K562 (cell line): Measurements from ENCODE around the gene TCEA3. TPM values are rescaled to one million over a fixed set of nuclear protein-coding genes. Genes with fewer than 3 reads are reported as not detected.

Source experiments
- CBFA2T3 ChIP-seq: fragments of 450-650 bp; IDR thresholded peaks from 2 replicates; pipeline ENCODE4 v1.6.1; 2017
- DNMT1 ChIP-seq: fragments of 450-650 bp; IDR thresholded peaks from 2 replicates; pipeline ENCODE4 v1.6.1; 2016; ENCODE audit warnings: antibody characterized with exemption, mild to moderate bottlenecking
- FOXK2 ChIP-seq, 2 experiments: fragments of 450-650 bp; IDR thresholded peaks in 1 of 2; conservative IDR thresholded peaks in 1 of 2; 2 replicates each; pipeline ENCODE4 v1.6.1; 2016; ENCODE audit warnings: low read depth in 2 of 2, mild to moderate bottlenecking in 1 of 2
- ILF3 ChIP-seq: fragments of 450-650 bp; IDR thresholded peaks from 2 replicates; pipeline ENCODE4 v1.6.1; 2018; ENCODE audit warnings: antibody characterized with exemption, mild to moderate bottlenecking, moderate library complexity, borderline replicate concordance
- MECOM ChIP-seq: fragments of 250-450 bp; sonication (Bioruptor Pico); IDR thresholded peaks from 2 replicates; pipeline ENCODE4 v1.8.0; 2022; ENCODE audit warnings: inconsistent platforms
- MTA1 ChIP-seq: fragments of 450-650 bp; IDR thresholded peaks from 2 replicates; pipeline ENCODE4 v1.6.1; 2017; ENCODE audit warnings: borderline replicate concordance
- NFIC ChIP-seq: fragments of 450-650 bp; IDR thresholded peaks from 2 replicates; pipeline ENCODE4 v1.6.1; 2017; ENCODE audit warnings: mild to moderate bottlenecking, inconsistent platforms
- NR2F6 ChIP-seq: fragments of 450-650 bp; formaldehyde crosslinking; IDR thresholded peaks from 2 replicates; pipeline ENCODE4 v1.4.0; 2020; ENCODE audit warnings: mild to moderate bottlenecking
- PHF20 ChIP-seq: fragments of 450-650 bp; IDR thresholded peaks from 2 replicates; pipeline ENCODE4 v1.6.1; 2018; ENCODE audit not compliant: partially characterized antibody
- PTBP1 ChIP-seq: fragments of 200-400 bp; formaldehyde crosslinking; IDR thresholded peaks from 2 replicates; pipeline ENCODE4 v1.6.1; 2017; ENCODE audit warnings: low read depth, low read length
- SNRNP70 ChIP-seq: fragments of 200-400 bp; formaldehyde crosslinking; optimal IDR thresholded peaks from 2 replicates; pipeline ENCODE3; 2017; ENCODE audit warnings: low read depth, low read length
- STAT5A ChIP-seq: IDR thresholded peaks from 2 replicates; pipeline ENCODE4 v1.6.1; 2012; ENCODE audit warnings: low read length, inconsistent platforms, borderline replicate concordance
- YBX1 ChIP-seq: fragments of 450-650 bp; IDR thresholded peaks from 2 replicates; pipeline ENCODE4 v1.7.1; 2016; ENCODE audit warnings: mild to moderate bottlenecking
- ZBED1 ChIP-seq: IDR thresholded peaks from 2 replicates; pipeline ENCODE4 v1.6.1; 2014
- ZNF75A ChIP-seq: fragments of 450-650 bp; formaldehyde crosslinking; IDR thresholded peaks from 2 replicates; pipeline ENCODE4 v1.4.0; 2020; ENCODE audit warnings: mild to moderate bottlenecking
- polyA plus RNA-seq, 8 experiments: library from polyadenylated mRNA; depleted of rRNA in 4 of 8; stranded (reverse) in 5 of 8; unstranded in 3 of 8; fragments of >200 nt; fragmentation: Nextera tagmentation in 2 of 8; fragmentation: Illumina TruSeq in 1 of 8; extraction: Ambion mirVana in 2 of 8; extraction: Trizol in 1 of 8; gene quantifications; 2 replicates each; pipeline versions ENCODE4 v1.2.1 to v1.2.3, GENCODE V29; 2011 to 2014; ENCODE audit warnings: inconsistent platforms in 1 of 8, missing spikeins in 1 of 8
- total RNA-seq, 7 experiments: library from RNA; depleted of rRNA in 6 of 7; stranded (reverse); fragments of >200 nt in 6 of 7; fragmentation: Illumina TruSeq in 2 of 7; extraction: Trizol in 2 of 7; gene quantifications; 2 replicates each; pipeline versions ENCODE4 v1.2.1 to v1.2.3, GENCODE V29; 2011 to 2021; ENCODE audit warnings: low replicate concordance in 1 of 7
- TF ChIP-seq, protein P1 (sequence below): fragments of 450-650 bp; IDR thresholded peaks from 2 replicates; pipeline ENCODE4 v1.6.1; 2016; ENCODE audit warnings: borderline replicate concordance
- TF ChIP-seq, protein P2 (sequence below): sonication (generic); formaldehyde crosslinking; IDR thresholded peaks from 2 replicates; pipeline ENCODE4 v1.8.0; 2022; ENCODE audit warnings: mild to moderate bottlenecking, missing genetic modification reagents
- TF ChIP-seq, protein P3 (sequence below): sonication (generic); formaldehyde crosslinking; IDR thresholded peaks from 2 replicates; pipeline ENCODE4 v1.8.0; 2022; ENCODE audit warnings: mild to moderate bottlenecking, missing genetic modification reagents
- TF ChIP-seq, protein P4 (sequence below): sonication (generic); formaldehyde crosslinking; IDR thresholded peaks from 2 replicates; pipeline ENCODE4 v1.8.0; 2022; ENCODE audit warnings: mild to moderate bottlenecking, missing genetic modification reagents
- TF ChIP-seq, protein P5 (sequence below): sonication (generic); formaldehyde crosslinking; IDR thresholded peaks from 2 replicates; pipeline ENCODE4 v1.8.1; 2023; ENCODE audit warnings: mild to moderate bottlenecking, missing genetic modification reagents

The TCEA3 gene
- total and polyA plus RNA-seq, 9 of the 15 experiments (the other 6 are each of a cell fraction or from before 2014, with no cell fraction given), result 0.03 to 0.55 (median 0.36) TPM

DNA sequence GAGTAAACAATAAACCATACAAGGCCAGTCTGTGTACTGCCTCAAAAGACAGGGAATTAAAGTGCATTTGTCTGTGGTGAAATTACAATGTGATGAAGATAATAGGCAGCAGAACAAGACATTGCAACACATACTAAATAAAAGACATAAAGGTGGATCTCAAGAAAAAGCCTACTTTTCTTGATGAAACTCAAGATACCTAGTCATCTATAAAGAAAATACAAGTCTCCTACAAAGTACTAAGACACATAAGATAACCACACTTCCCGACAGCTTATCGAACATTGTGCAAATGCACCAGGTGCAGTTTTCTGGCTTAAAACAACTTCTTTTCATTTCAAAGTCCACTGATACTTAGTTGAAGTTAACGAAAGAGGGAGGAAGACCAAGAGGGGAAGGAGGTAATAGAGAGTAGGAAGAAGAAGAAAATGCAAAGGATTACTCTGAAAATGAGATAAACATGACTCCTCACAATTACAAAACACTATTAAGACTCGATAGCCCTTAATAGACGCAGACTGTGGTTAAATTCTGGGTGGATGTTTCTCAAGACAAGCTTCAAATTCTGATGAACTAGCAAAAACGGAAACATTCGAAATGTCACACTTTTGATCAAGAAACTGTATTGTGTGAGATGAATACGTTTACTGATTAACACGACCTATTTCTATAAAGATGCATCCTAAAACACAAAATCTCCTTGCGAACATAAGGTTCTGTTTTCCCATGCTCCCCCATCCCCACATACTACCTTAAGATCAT lies 82.4 kb downstream of the TCEA3 start (continued):
- TF ChIP-seq, protein P1, sequence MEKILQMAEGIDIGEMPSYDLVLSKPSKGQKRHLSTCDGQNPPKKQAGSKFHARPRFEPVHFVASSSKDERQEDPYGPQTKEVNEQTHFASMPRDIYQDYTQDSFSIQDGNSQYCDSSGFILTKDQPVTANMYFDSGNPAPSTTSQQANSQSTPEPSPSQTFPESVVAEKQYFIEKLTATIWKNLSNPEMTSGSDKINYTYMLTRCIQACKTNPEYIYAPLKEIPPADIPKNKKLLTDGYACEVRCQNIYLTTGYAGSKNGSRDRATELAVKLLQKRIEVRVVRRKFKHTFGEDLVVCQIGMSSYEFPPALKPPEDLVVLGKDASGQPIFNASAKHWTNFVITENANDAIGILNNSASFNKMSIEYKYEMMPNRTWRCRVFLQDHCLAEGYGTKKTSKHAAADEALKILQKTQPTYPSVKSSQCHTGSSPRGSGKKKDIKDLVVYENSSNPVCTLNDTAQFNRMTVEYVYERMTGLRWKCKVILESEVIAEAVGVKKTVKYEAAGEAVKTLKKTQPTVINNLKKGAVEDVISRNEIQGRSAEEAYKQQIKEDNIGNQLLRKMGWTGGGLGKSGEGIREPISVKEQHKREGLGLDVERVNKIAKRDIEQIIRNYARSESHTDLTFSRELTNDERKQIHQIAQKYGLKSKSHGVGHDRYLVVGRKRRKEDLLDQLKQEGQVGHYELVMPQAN, result no peak; the same call in 1 of the 2 replicates
- TF ChIP-seq PTBP1 (no peak), SNRNP70 (no peak), DNMT1 (no peak), ILF3 (no peak), CBFA2T3 (peak; percentile 86), MTA1 (no peak), PHF20 (no peak), FOXK2 (conservative IDR thresholded peaks at IDR 0.05 in 1 of 2, IDR thresholded peaks at IDR 0.05 in 1 of 2; ENCODE audit: low read depth in 2 of 2) (no peak), ZBED1 (no peak), NFIC (peak; percentile 34), MECOM (CRISPR knock-in tag) (no peak), STAT5A (no peak; the same call in 1 of the 2 replicates), NR2F6 (CRISPR knock-in tag) (no peak), YBX1 (no peak), ZNF75A (no peak)
- TF ChIP-seq, protein P2, sequence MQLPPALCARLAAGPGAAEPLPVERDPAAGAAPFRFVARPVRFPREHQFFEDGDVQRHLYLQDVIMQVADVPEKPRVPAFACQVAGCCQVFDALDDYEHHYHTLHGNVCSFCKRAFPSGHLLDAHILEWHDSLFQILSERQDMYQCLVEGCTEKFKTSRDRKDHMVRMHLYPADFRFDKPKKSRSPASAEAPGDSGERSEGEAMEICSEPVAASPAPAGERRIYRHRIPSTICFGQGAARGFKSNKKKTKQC (CRISPR knock-in tag), result no peak
- TF ChIP-seq, protein P3, sequence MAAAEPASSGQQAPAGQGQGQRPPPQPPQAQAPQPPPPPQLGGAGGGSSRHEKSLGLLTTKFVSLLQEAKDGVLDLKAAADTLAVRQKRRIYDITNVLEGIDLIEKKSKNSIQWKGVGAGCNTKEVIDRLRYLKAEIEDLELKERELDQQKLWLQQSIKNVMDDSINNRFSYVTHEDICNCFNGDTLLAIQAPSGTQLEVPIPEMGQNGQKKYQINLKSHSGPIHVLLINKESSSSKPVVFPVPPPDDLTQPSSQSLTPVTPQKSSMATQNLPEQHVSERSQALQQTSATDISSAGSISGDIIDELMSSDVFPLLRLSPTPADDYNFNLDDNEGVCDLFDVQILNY (CRISPR knock-in tag), result no peak
- TF ChIP-seq, protein P4, sequence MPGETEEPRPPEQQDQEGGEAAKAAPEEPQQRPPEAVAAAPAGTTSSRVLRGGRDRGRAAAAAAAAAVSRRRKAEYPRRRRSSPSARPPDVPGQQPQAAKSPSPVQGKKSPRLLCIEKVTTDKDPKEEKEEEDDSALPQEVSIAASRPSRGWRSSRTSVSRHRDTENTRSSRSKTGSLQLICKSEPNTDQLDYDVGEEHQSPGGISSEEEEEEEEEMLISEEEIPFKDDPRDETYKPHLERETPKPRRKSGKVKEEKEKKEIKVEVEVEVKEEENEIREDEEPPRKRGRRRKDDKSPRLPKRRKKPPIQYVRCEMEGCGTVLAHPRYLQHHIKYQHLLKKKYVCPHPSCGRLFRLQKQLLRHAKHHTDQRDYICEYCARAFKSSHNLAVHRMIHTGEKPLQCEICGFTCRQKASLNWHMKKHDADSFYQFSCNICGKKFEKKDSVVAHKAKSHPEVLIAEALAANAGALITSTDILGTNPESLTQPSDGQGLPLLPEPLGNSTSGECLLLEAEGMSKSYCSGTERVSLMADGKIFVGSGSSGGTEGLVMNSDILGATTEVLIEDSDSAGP (CRISPR knock-in tag), result no peak
- TF ChIP-seq, protein P5, sequence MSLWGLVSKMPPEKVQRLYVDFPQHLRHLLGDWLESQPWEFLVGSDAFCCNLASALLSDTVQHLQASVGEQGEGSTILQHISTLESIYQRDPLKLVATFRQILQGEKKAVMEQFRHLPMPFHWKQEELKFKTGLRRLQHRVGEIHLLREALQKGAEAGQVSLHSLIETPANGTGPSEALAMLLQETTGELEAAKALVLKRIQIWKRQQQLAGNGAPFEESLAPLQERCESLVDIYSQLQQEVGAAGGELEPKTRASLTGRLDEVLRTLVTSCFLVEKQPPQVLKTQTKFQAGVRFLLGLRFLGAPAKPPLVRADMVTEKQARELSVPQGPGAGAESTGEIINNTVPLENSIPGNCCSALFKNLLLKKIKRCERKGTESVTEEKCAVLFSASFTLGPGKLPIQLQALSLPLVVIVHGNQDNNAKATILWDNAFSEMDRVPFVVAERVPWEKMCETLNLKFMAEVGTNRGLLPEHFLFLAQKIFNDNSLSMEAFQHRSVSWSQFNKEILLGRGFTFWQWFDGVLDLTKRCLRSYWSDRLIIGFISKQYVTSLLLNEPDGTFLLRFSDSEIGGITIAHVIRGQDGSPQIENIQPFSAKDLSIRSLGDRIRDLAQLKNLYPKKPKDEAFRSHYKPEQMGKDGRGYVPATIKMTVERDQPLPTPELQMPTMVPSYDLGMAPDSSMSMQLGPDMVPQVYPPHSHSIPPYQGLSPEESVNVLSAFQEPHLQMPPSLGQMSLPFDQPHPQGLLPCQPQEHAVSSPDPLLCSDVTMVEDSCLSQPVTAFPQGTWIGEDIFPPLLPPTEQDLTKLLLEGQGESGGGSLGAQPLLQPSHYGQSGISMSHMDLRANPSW (CRISPR knock-in tag), result no peak
